ENCODE measurements around the gene DSCAM.

DSCAM gene

GRCh38 chr21:40531431-40532110 is 315.4 kb downstream of the DSCAM start:
- no peak for TF ChIP-seq REST (IDR thresholded peaks at IDR 0.05; ENCODE audit: insufficient read depth in 1 of 2, low read depth in 2 of 2, low read length in 2 of 2)
- TF ChIP-seq FOXP2 (optimal IDR thresholded peaks at IDR 0.05; ENCODE audit: borderline replicate concordance, extremely low read depth, extremely low read length, insufficient read depth): no peak
- no peak for TF ChIP-seq POLR2AphosphoS5 (IDR thresholded peaks at IDR 0.05; ENCODE audit: low read depth, low read length)
- no peak for TF ChIP-seq SIN3A (IDR thresholded peaks at IDR 0.05; ENCODE audit: borderline replicate concordance, insufficient read depth, low read length)
- TF ChIP-seq TAF1 (IDR thresholded peaks at IDR 0.05; ENCODE audit: borderline replicate concordance, insufficient read depth, low read length): no peak

GRCh38 chr21:40531016-40531415 is 315.9 kb downstream of the DSCAM start:
- TF ChIP-seq SIN3A (IDR thresholded peaks at IDR 0.05; ENCODE audit: borderline replicate concordance, insufficient read depth, low read length): no peak
- no peak for TF ChIP-seq FOXP2 (optimal IDR thresholded peaks at IDR 0.05; ENCODE audit: borderline replicate concordance, extremely low read depth, extremely low read length, insufficient read depth)
- no peak for TF ChIP-seq POLR2AphosphoS5 (IDR thresholded peaks at IDR 0.05; ENCODE audit: low read depth, low read length)
- TF ChIP-seq TAF1 (IDR thresholded peaks at IDR 0.05; ENCODE audit: borderline replicate concordance, insufficient read depth, low read length): no peak
- no peak for TF ChIP-seq REST (IDR thresholded peaks at IDR 0.05; ENCODE audit: insufficient read depth in 1 of 2, low read depth in 2 of 2, low read length in 2 of 2)

GRCh38 chr21:40517646-40518045 is 329.3 kb downstream of the DSCAM start:
- no peak for TF ChIP-seq FOXP2 (optimal IDR thresholded peaks at IDR 0.05; ENCODE audit: borderline replicate concordance, extremely low read depth, extremely low read length, insufficient read depth)
- TF ChIP-seq REST (IDR thresholded peaks at IDR 0.05; ENCODE audit: insufficient read depth in 1 of 2, low read depth in 2 of 2, low read length in 2 of 2): no peak
- no peak for TF ChIP-seq TAF1 (IDR thresholded peaks at IDR 0.05; ENCODE audit: borderline replicate concordance, insufficient read depth, low read length)
- TF ChIP-seq SIN3A (IDR thresholded peaks at IDR 0.05; ENCODE audit: borderline replicate concordance, insufficient read depth, low read length): no peak
- TF ChIP-seq POLR2AphosphoS5 (IDR thresholded peaks at IDR 0.05; ENCODE audit: low read depth, low read length): no peak

- TF ChIP-seq POLR2AphosphoS5 (IDR thresholded peaks at IDR 0.05; ENCODE audit: low read depth, low read length): no peak
Measured at GRCh38 chr21:40516335-40516734, 330.6 kb downstream of the DSCAM start.

- TF ChIP-seq SIN3A (IDR thresholded peaks at IDR 0.05; ENCODE audit: borderline replicate concordance, insufficient read depth, low read length) (no peak), TAF1 (IDR thresholded peaks at IDR 0.05; ENCODE audit: borderline replicate concordance, insufficient read depth, low read length) (no peak), POLR2AphosphoS5 (IDR thresholded peaks at IDR 0.05; ENCODE audit: low read depth, low read length) (no peak), REST (IDR thresholded peaks at IDR 0.05; ENCODE audit: insufficient read depth in 1 of 2, low read depth in 2 of 2, low read length in 2 of 2) (no peak), FOXP2 (optimal IDR thresholded peaks at IDR 0.05; ENCODE audit: borderline replicate concordance, extremely low read depth, extremely low read length, insufficient read depth) (no peak)
Measured at GRCh38 chr21:40512590-40512989, 334.4 kb downstream of the DSCAM start.

All from PFSK-1 (cell line).